Esophagus squamous epithelium (tissue), 5 donors: Measurements from ENCODE around the gene WDR45. TPM values are rescaled to one million over a fixed set of nuclear protein-coding genes. Genes with fewer than 3 reads are reported as not detected.

ENCODE experiments used
- DNase-seq: peaks from one replicate; lab custom pipeline; 2025; lab: John Stamatoyannopoulos, UW
- H3K27ac ChIP-seq, 4 donors: fragments of 200-600 bp; sonication (generic); one replicate each; pipeline ENCODE4 v1.5.1; 2016 to 2019; ENCODE audit warnings: mild to moderate bottlenecking in 1 of 4
- H3K27me3 ChIP-seq, 4 donors: fragments of 200-600 bp; sonication (generic); 1 replicate in 3 of 4; 2 replicates in 1 of 4; pipeline versions ENCODE4 v1.5.1 to v1.6.0; 2017 to 2021; ENCODE audit warnings: antibody characterized with exemption in 1 of 4
- H3K36me3 ChIP-seq, 3 donors: fragments of 200-600 bp; sonication (generic); one replicate each; pipeline ENCODE4 v1.5.1; 2016 to 2019
- H3K4me1 ChIP-seq, 3 donors: fragments of 200-600 bp; sonication (generic); one replicate each; pipeline ENCODE4 v1.5.1; 2017 to 2019
- H3K4me3 ChIP-seq, 4 donors: fragments of 200-600 bp; sonication (generic); 1 replicate in 3 of 4; 2 replicates in 1 of 4; pipeline ENCODE4 v1.5.1; 2016 to 2019; ENCODE audit warnings: mild to moderate bottlenecking in 2 of 4, moderate library complexity in 1 of 4
- H3K9me3 ChIP-seq, 3 donors: fragments of 200-600 bp; sonication (generic); one replicate each; pipeline ENCODE4 v1.5.1; 2016 to 2019
- CTCF ChIP-seq, 6 experiments: fragments of 450-650 bp in 4 of 6; fragments of 200-600 bp in 2 of 6; sonication (generic) in 2 of 6; IDR thresholded peaks; one replicate each; pipeline ENCODE4 v1.5.1; 2016 to 2019; ENCODE audit warnings: antibody characterized with exemption in 6 of 6, mild to moderate bottlenecking in 4 of 6, moderate library complexity in 4 of 6
- POLR2A ChIP-seq, 4 donors: fragments of 450-650 bp; IDR thresholded peaks; one replicate each; pipeline ENCODE4 v1.6.1; 2017; ENCODE audit warnings: antibody characterized with exemption in 4 of 4, mild to moderate bottlenecking in 4 of 4, moderate library complexity in 3 of 4
- WGBS, 2 donors: methylation state at CpG; one replicate each; pipeline ENCODE4 v1.1.5; 2018; 5-methylcytosine and 5-hydroxymethylcytosine counted together
- intact Hi-C: fragments of 100-400 bp; cut with DNase I; formaldehyde crosslinking; loops from one replicate; pipeline ENCODE4 v1.15.0; 2022
- total RNA-seq, 4 donors: library from RNA; depleted of rRNA; stranded (reverse); fragments of >200 nt; gene quantifications; one replicate each; pipeline ENCODE4 v1.1.0, GENCODE V29; 2016
- donor health status: DM: yes; HTN: yes; CAD: no.

WDR45 gene
- total RNA-seq, 4 donors from 2014 or later = 30.1 to 78.0 (median 37.0) TPM

- Histone ChIP-seq H3K27ac (no peak overlapping the region), H3K36me3 (peaks cover 0 to 34% (median 0%) of the 10 kb centered on the region in 3 donors), H3K4me1 (no peaks in the 10 kb centered on the region), H3K27me3 (no peaks in the 10 kb centered on the region), H3K9me3 (no peaks in the 10 kb centered on the region), H3K4me3 (no peak overlapping the region)
- intact Hi-C loops = no loop called here
- WGBS, 2 donors = 73 to 82% methylated on average over 2 of the region's 2 CpGs
- TF ChIP-seq POLR2A (IDR thresholded peaks at IDR 0.05) (no peak), CTCF (IDR thresholded peaks at IDR 0.05) (no peak)
- DNase-seq = no peak
These were observed 29.0 kb upstream of the WDR45 start for GRCh38 chrX:49108641-49109040.

- no peak overlapping the region for H3K27ac ChIP-seq
- intact Hi-C loops = no loop called here
- peaks cover 0 to 17% (median 0%) of the 10 kb centered on the region in 3 donors for H3K36me3 ChIP-seq
- DNase-seq = no peak
- no peak overlapping the region for H3K4me3 ChIP-seq
- no peaks in the 10 kb centered on the region for H3K9me3 ChIP-seq
- TF ChIP-seq POLR2A (IDR thresholded peaks at IDR 0.05) (no peak), CTCF (IDR thresholded peaks at IDR 0.05) (peak in 5 of 6 experiments; percentile 19 to 55 (median 38))
- 0 to 27% methylated on average over 2 to 6 of the region's 7 CpGs for WGBS, 2 donors
- no peaks in the 10 kb centered on the region for H3K4me1 ChIP-seq
- no peaks in the 10 kb centered on the region for H3K27me3 ChIP-seq
These were observed 27.2 kb upstream of the WDR45 start for GRCh38 chrX:49106930-49107329.

- 88 to 95% methylated on average over 2 to 4 of the region's 4 CpGs for WGBS, 2 donors
These were observed 26.6 kb upstream of the WDR45 start for GRCh38 chrX:49106296-49106695.

GRCh38 chrX:49103637-49104036 is 23.9 kb upstream of the WDR45 start:
- WGBS, 2 donors = 44 to 60% methylated on average over 1 to 3 of the region's 3 CpGs
- no peak overlapping the region for H3K27ac ChIP-seq
- DNase-seq = no peak

More at GRCh38 chrX:49106296-49106695, 26.6 kb upstream of the WDR45 start:
- intact Hi-C loops = no loop called here
- Histone ChIP-seq H3K9me3 (no peaks in the 10 kb centered on the region), H3K4me1 (peaks cover 0 to 4% (median 0%) of the 10 kb centered on the region in 3 donors), H3K4me3 (no peak overlapping the region), H3K27me3 (no peaks in the 10 kb centered on the region), H3K36me3 (peaks cover 0 to 11% (median 0%) of the 10 kb centered on the region in 3 donors), H3K27ac (no peak overlapping the region)
- TF ChIP-seq POLR2A (IDR thresholded peaks at IDR 0.05) (no peak), CTCF (IDR thresholded peaks at IDR 0.05) (no peak)
- no peak for DNase-seq

GRCh38 chrX:49102190-49102589 is 22.5 kb upstream of the WDR45 start:
- no peaks in the 10 kb centered on the region for H3K36me3 ChIP-seq
- WGBS, 2 donors = 75 to 89% methylated on average over 7 to 9 of the region's 9 CpGs
- no peaks in the 10 kb centered on the region for H3K9me3 ChIP-seq
- no peak overlapping the region for H3K4me3 ChIP-seq
- no peak for TF ChIP-seq CTCF (IDR thresholded peaks at IDR 0.05)
- TF ChIP-seq POLR2A (IDR thresholded peaks at IDR 0.05) = no peak
- no peak overlapping the region for H3K27ac ChIP-seq
- H3K27me3 ChIP-seq = no peaks in the 10 kb centered on the region
- intact Hi-C loops = no loop called here
- H3K4me1 ChIP-seq = peaks cover 0 to 14% (median 0%) of the 10 kb centered on the region in 3 donors
- DNase-seq = no peak

More at GRCh38 chrX:49103637-49104036, 23.9 kb upstream of the WDR45 start:
- Histone ChIP-seq H3K9me3 (no peaks in the 10 kb centered on the region), H3K27me3 (no peaks in the 10 kb centered on the region), H3K36me3 (no peaks in the 10 kb centered on the region), H3K4me3 (no peak overlapping the region), H3K4me1 (peaks cover 0 to 14% (median 0%) of the 10 kb centered on the region in 3 donors)
- TF ChIP-seq CTCF (IDR thresholded peaks at IDR 0.05) (no peak), POLR2A (IDR thresholded peaks at IDR 0.05) (no peak)
- intact Hi-C loops = no loop called here
